ENCODE results near the gene DHRSX. TPM values are rescaled to one million over a fixed set of nuclear protein-coding genes. Genes with fewer than 3 reads are reported as not detected.

Gene DHRSX
- total RNA-seq, 1 donor from 2014 or later = 31.8 TPM

GRCh38 chrX:2402361-2402690, 98.5 kb downstream of the DHRSX start:
- Histone ChIP-seq H3K4me1 (peaks cover 46% of the 10 kb centered on the region), H3K27ac (peak overlapping the region; percentile 97), H3K79me2 (ENCODE audit: low read depth) (peaks cover 29% of the 10 kb centered on the region), H3K4me3 (no peak overlapping the region), H3F3A (ENCODE audit: low read depth) (peaks cover 32% of the 10 kb centered on the region), H2AFZ (replicated peaks) (no peak overlapping the region), H3K36me3 (peaks cover 8% of the 10 kb centered on the region), H3K9me3 (ENCODE audit: low read depth) (peaks cover 5% of the 10 kb centered on the region), H3K27me3 (no peaks in the 10 kb centered on the region), H3K4me2 (peak overlapping the region; percentile 66), H4K20me1 (ENCODE audit: low read depth) (peaks cover 7% of the 10 kb centered on the region), H3K9ac (no peak overlapping the region)
- no peaks in the 10 kb centered on the region for H3K27me3 Mint-ChIP-seq (ENCODE audit: insufficient read depth, low read depth)
- peaks cover 9% of the 10 kb centered on the region for H3K9me3 Mint-ChIP-seq
- H3K4me1 Mint-ChIP-seq = peaks cover 58% of the 10 kb centered on the region
- H3K36me3 Mint-ChIP-seq = peaks cover 18% of the 10 kb centered on the region
- H3K27ac Mint-ChIP-seq = peak overlapping the region; percentile 95
- TF ChIP-seq CTCF (IDR thresholded peaks at IDR 0.05) = no peak
- TF ChIP-seq EZH2 (IDR thresholded peaks at IDR 0.05) = no peak
- no peak for TF ChIP-seq EZH2phosphoT487 (IDR thresholded peaks at IDR 0.05)
- peak; percentile 10 for DNase-seq (ENCODE audit: low spot score)
- peak overlapping the region; percentile 72 for H3K4me3 Mint-ChIP-seq

GRCh38 chrX:2401590-2402360, 99.0 kb downstream of the DHRSX start:
- DNase-seq (ENCODE audit: low spot score) = peak; percentile 94
- Mint-ChIP-seq H3K27me3 (ENCODE audit: insufficient read depth, low read depth) (peaks cover 5% of the 10 kb centered on the region), H3K27ac (peak overlapping the region; percentile 95), H3K36me3 (peaks cover 12% of the 10 kb centered on the region), H3K9me3 (peaks cover 3% of the 10 kb centered on the region), H3K4me3 (peak overlapping the region; percentile 72), H3K4me1 (peaks cover 62% of the 10 kb centered on the region)
- Histone ChIP-seq H3K9ac (no peak overlapping the region), H3K4me3 (no peak overlapping the region), H4K20me1 (ENCODE audit: low read depth) (peaks cover 7% of the 10 kb centered on the region), H3K4me1 (peaks cover 46% of the 10 kb centered on the region), H3K27ac (peak overlapping the region; percentile 97), H3K36me3 (peaks cover 3% of the 10 kb centered on the region), H3K27me3 (no peaks in the 10 kb centered on the region), H3F3A (ENCODE audit: low read depth) (peaks cover 32% of the 10 kb centered on the region), H3K79me2 (ENCODE audit: low read depth) (peaks cover 29% of the 10 kb centered on the region), H3K9me3 (ENCODE audit: low read depth) (no peaks in the 10 kb centered on the region), H2AFZ (replicated peaks) (no peak overlapping the region), H3K4me2 (peak overlapping the region; percentile 66)
- peak; percentile 91 for TF ChIP-seq EZH2phosphoT487 (IDR thresholded peaks at IDR 0.05)
- TF ChIP-seq EZH2 (IDR thresholded peaks at IDR 0.05) = no peak

GRCh38 chrX:2401201-2401589, 99.6 kb downstream of the DHRSX start:
- Mint-ChIP-seq H3K27ac (peak overlapping the region; percentile 95), H3K27me3 (ENCODE audit: insufficient read depth, low read depth) (peaks cover 5% of the 10 kb centered on the region), H3K9me3 (no peaks in the 10 kb centered on the region), H3K36me3 (peaks cover 8% of the 10 kb centered on the region), H3K4me1 (peaks cover 65% of the 10 kb centered on the region), H3K4me3 (peak overlapping the region; percentile 2)
- H3K4me1 ChIP-seq = peaks cover 46% of the 10 kb centered on the region
- H2AFZ ChIP-seq (replicated peaks) = no peak overlapping the region
- H3F3A ChIP-seq (ENCODE audit: low read depth) = peaks cover 32% of the 10 kb centered on the region
- H3K27ac ChIP-seq = peak overlapping the region; percentile 97
- TF ChIP-seq EZH2phosphoT487 (IDR thresholded peaks at IDR 0.05) (no peak), CTCF (IDR thresholded peaks at IDR 0.05) (no peak), EZH2 (IDR thresholded peaks at IDR 0.05) (no peak)
- peaks cover 29% of the 10 kb centered on the region for H3K79me2 ChIP-seq (ENCODE audit: low read depth)
- no peak overlapping the region for H3K9ac ChIP-seq
- H3K4me2 ChIP-seq = peak overlapping the region; percentile 66
- H3K9me3 ChIP-seq (ENCODE audit: low read depth) = no peaks in the 10 kb centered on the region
- H3K36me3 ChIP-seq = no peaks in the 10 kb centered on the region
- DNase-seq (ENCODE audit: low spot score) = no peak
- no peak overlapping the region for H3K4me3 ChIP-seq
- no peaks in the 10 kb centered on the region for H3K27me3 ChIP-seq
- H4K20me1 ChIP-seq (ENCODE audit: low read depth) = peaks cover 7% of the 10 kb centered on the region

- Histone ChIP-seq H3K4me2 (no peak overlapping the region), H3K36me3 (no peaks in the 10 kb centered on the region), H3K9ac (no peak overlapping the region), H3K27ac (no peak overlapping the region), H3K27me3 (no peaks in the 10 kb centered on the region), H3K4me1 (peaks cover 38% of the 10 kb centered on the region), H3K79me2 (ENCODE audit: low read depth) (peaks cover 29% of the 10 kb centered on the region), H3F3A (ENCODE audit: low read depth) (peaks cover 30% of the 10 kb centered on the region), H4K20me1 (ENCODE audit: low read depth) (peaks cover 7% of the 10 kb centered on the region), H2AFZ (replicated peaks) (no peak overlapping the region), H3K9me3 (ENCODE audit: low read depth) (no peaks in the 10 kb centered on the region), H3K4me3 (no peak overlapping the region)
- Mint-ChIP-seq H3K4me3 (peak overlapping the region; percentile 35), H3K9me3 (no peaks in the 10 kb centered on the region), H3K27me3 (ENCODE audit: insufficient read depth, low read depth) (peaks cover 8% of the 10 kb centered on the region), H3K4me1 (peaks cover 67% of the 10 kb centered on the region), H3K36me3 (peaks cover 12% of the 10 kb centered on the region), H3K27ac (peak overlapping the region; percentile 19)
- no peak for DNase-seq (ENCODE audit: low spot score)
- no peak for TF ChIP-seq EZH2 (IDR thresholded peaks at IDR 0.05)
- TF ChIP-seq EZH2phosphoT487 (IDR thresholded peaks at IDR 0.05) = no peak
- TF ChIP-seq CTCF (IDR thresholded peaks at IDR 0.05) = no peak
These were observed 102.6 kb downstream of the DHRSX start for GRCh38 chrX:2398064-2398656.

Measured in neural progenitor cell (in vitro differentiated cells).